ENCODE data around the gene GALNT8. TPM values are rescaled to one million over a fixed set of nuclear protein-coding genes. Genes with fewer than 3 reads are reported as not detected.
"Not testable (repeated sequence)": the region's sequence is repeated elsewhere in the genome, so short reads cannot be mapped to it uniquely, and the experiment has no call there.

GALNT8 gene
- total and polyA plus RNA-seq, 5 donors from 2014 or later = 2.0 to 7.3 (median 3.5) TPM

- Mint-ChIP-seq H3K36me3 (peaks cover 17% of the 10 kb centered on the region), H3K4me3 (no peak overlapping the region), H3K27me3 (peaks cover 12% of the 10 kb centered on the region), H3K27ac (no peak overlapping the region), H3K4me1 (no peaks in the 10 kb centered on the region), H3K9me3 (peaks cover 0 to 2% (median 0%) of the 10 kb centered on the region in 7 donors)
- Histone ChIP-seq H3K9me3 (ENCODE audit: control insufficient read depth in 2 of 2, low read length in 2 of 2) (no peaks in the 10 kb centered on the region), H3K27ac (ENCODE audit: insufficient read depth, low read length, poor library complexity, severe bottlenecking) (no peak overlapping the region), H3K4me1 (ENCODE audit: control insufficient read depth, insufficient read depth, low read length, poor library complexity, severe bottlenecking) (no peaks in the 10 kb centered on the region), H3K4me3 (ENCODE audit: low read depth, low read length) (no peak overlapping the region), H3K36me3 (ENCODE audit: control insufficient read depth, insufficient read depth, low read length) (no peaks in the 10 kb centered on the region), H3K27me3 (ENCODE audit: control insufficient read depth, insufficient read depth, low read length) (peaks cover 4% of the 10 kb centered on the region)
- DNase-seq (no peak), ATAC-seq (ENCODE audit: low read depth in 2 of 2) (no peak)
These were observed 16.5 kb upstream of the GALNT8 start for GRCh38 chr12:4703676-4704075.

GRCh38 chr12:4705824-4706223 lies 14.4 kb upstream of the GALNT8 start:
- no peak for ATAC-seq (ENCODE audit: low read depth in 2 of 2)
- H3K27ac ChIP-seq (ENCODE audit: insufficient read depth, low read length, poor library complexity, severe bottlenecking) = no peak overlapping the region
- H3K36me3 ChIP-seq (ENCODE audit: control insufficient read depth, insufficient read depth, low read length) = no peaks in the 10 kb centered on the region
- DNase-seq = no peak
- H3K4me1 ChIP-seq (ENCODE audit: control insufficient read depth, insufficient read depth, low read length, poor library complexity, severe bottlenecking) = no peaks in the 10 kb centered on the region
- no peaks in the 10 kb centered on the region for H3K4me1 Mint-ChIP-seq
- no peaks in the 10 kb centered on the region for H3K9me3 ChIP-seq (ENCODE audit: control insufficient read depth in 2 of 2, low read length in 2 of 2)
- H3K27me3 ChIP-seq (ENCODE audit: control insufficient read depth, insufficient read depth, low read length) = peaks cover 4% of the 10 kb centered on the region
- no peak overlapping the region for H3K4me3 ChIP-seq (ENCODE audit: low read depth, low read length)
- peaks cover 0 to 2% (median 0%) of the 10 kb centered on the region in 7 donors for H3K9me3 Mint-ChIP-seq
- H3K27ac Mint-ChIP-seq = no peak overlapping the region
- H3K27me3 Mint-ChIP-seq = peaks cover 12% of the 10 kb centered on the region
- H3K4me3 Mint-ChIP-seq = peak overlapping the region in 1 of 4 donors; percentile 21
- peaks cover 5% of the 10 kb centered on the region for H3K36me3 Mint-ChIP-seq

- Histone ChIP-seq H3K27ac (ENCODE audit: insufficient read depth, low read length, poor library complexity, severe bottlenecking) (no peak overlapping the region), H3K27me3 (ENCODE audit: control insufficient read depth, insufficient read depth, low read length) (peaks cover 4% of the 10 kb centered on the region), H3K9me3 (ENCODE audit: control insufficient read depth in 2 of 2, low read length in 2 of 2) (no peaks in the 10 kb centered on the region), H3K36me3 (ENCODE audit: control insufficient read depth, insufficient read depth, low read length) (no peaks in the 10 kb centered on the region), H3K4me3 (ENCODE audit: low read depth, low read length) (no peak overlapping the region), H3K4me1 (ENCODE audit: control insufficient read depth, insufficient read depth, low read length, poor library complexity, severe bottlenecking) (no peaks in the 10 kb centered on the region)
- no peak overlapping the region for H3K27ac Mint-ChIP-seq
- H3K4me1 Mint-ChIP-seq = peaks cover 0 to 4% (median 0%) of the 10 kb centered on the region in 4 donors
- H3K9me3 Mint-ChIP-seq = peaks cover 0 to 2% (median 0%) of the 10 kb centered on the region in 7 donors
- H3K36me3 Mint-ChIP-seq = peaks cover 3% of the 10 kb centered on the region
- DNase-seq (no peak), ATAC-seq (ENCODE audit: low read depth in 2 of 2) (no peak)
- no peak overlapping the region for H3K4me3 Mint-ChIP-seq
- H3K27me3 Mint-ChIP-seq = peaks cover 12% of the 10 kb centered on the region
These were observed 12.9 kb upstream of the GALNT8 start for GRCh38 chr12:4707306-4707705.

GRCh38 chr12:4710113-4710512 lies 10.1 kb upstream of the GALNT8 start:
- no peak overlapping the region for H3K4me3 Mint-ChIP-seq
- Histone ChIP-seq H3K9me3 (ENCODE audit: control insufficient read depth in 2 of 2, low read length in 2 of 2) (no peaks in the 10 kb centered on the region), H3K27ac (ENCODE audit: insufficient read depth, low read length, poor library complexity, severe bottlenecking) (no peak overlapping the region), H3K36me3 (ENCODE audit: control insufficient read depth, insufficient read depth, low read length) (no peaks in the 10 kb centered on the region), H3K4me1 (ENCODE audit: control insufficient read depth, insufficient read depth, low read length, poor library complexity, severe bottlenecking) (no peaks in the 10 kb centered on the region), H3K4me3 (ENCODE audit: low read depth, low read length) (no peak overlapping the region), H3K27me3 (ENCODE audit: control insufficient read depth, insufficient read depth, low read length) (peaks cover 4% of the 10 kb centered on the region)
- DNase-seq (no peak), ATAC-seq (ENCODE audit: low read depth in 2 of 2) (no peak)
- H3K4me1 Mint-ChIP-seq = peaks cover 0 to 4% (median 0%) of the 10 kb centered on the region in 4 donors
- peaks cover 0 to 2% (median 0%) of the 10 kb centered on the region in 7 donors for H3K9me3 Mint-ChIP-seq
- H3K27me3 Mint-ChIP-seq = peaks cover 12% of the 10 kb centered on the region
- no peaks in the 10 kb centered on the region for H3K36me3 Mint-ChIP-seq
- no peak overlapping the region for H3K27ac Mint-ChIP-seq

GRCh38 chr12:4714879-4715278 lies 5.3 kb upstream of the GALNT8 start:
- Mint-ChIP-seq H3K4me1 (peaks cover 0 to 4% (median 0%) of the 10 kb centered on the region in 4 donors), H3K9me3 (peaks cover 0 to 5% (median 0%) of the 10 kb centered on the region in 7 donors), H3K36me3 (no peaks in the 10 kb centered on the region), H3K4me3 (no peak overlapping the region), H3K27ac (no peak overlapping the region), H3K27me3 (peaks cover 15% of the 10 kb centered on the region)
- H3K4me3 ChIP-seq (ENCODE audit: low read depth, low read length) = no peak overlapping the region
- H3K27ac ChIP-seq (ENCODE audit: insufficient read depth, low read length, poor library complexity, severe bottlenecking) = no peak overlapping the region
- H3K27me3 ChIP-seq (ENCODE audit: control insufficient read depth, insufficient read depth, low read length) = no peaks in the 10 kb centered on the region
- no peaks in the 10 kb centered on the region for H3K36me3 ChIP-seq (ENCODE audit: control insufficient read depth, insufficient read depth, low read length)
- no peak for ATAC-seq (ENCODE audit: low read depth in 2 of 2)
- H3K9me3 ChIP-seq (ENCODE audit: control insufficient read depth in 2 of 2, low read length in 2 of 2) = no peaks in the 10 kb centered on the region
- no peak for DNase-seq
- no peaks in the 10 kb centered on the region for H3K4me1 ChIP-seq (ENCODE audit: control insufficient read depth, insufficient read depth, low read length, poor library complexity, severe bottlenecking)

- H3K27ac Mint-ChIP-seq = peak overlapping the region in 1 of 3 donors; percentile 27
These were observed 2.4 kb upstream of the GALNT8 start for GRCh38 chr12:4717806-4718205.

GRCh38 chr12:4720637-4720995 lies 416 bp downstream of the GALNT8 start:
- ATAC-seq (ENCODE audit: low read depth in 2 of 2) (no peak), DNase-seq (no peak)
- Mint-ChIP-seq H3K27ac (no peak overlapping the region), H3K4me3 (no peak overlapping the region), H3K27me3 (peaks cover 25% of the 10 kb centered on the region), H3K36me3 (no peaks in the 10 kb centered on the region), H3K4me1 (no peaks in the 10 kb centered on the region), H3K9me3 (peaks cover 0 to 5% (median 0%) of the 10 kb centered on the region in 7 donors)
- Histone ChIP-seq H3K36me3 (ENCODE audit: control insufficient read depth, insufficient read depth, low read length) (no peaks in the 10 kb centered on the region), H3K4me3 (ENCODE audit: low read depth, low read length) (no peak overlapping the region), H3K4me1 (ENCODE audit: control insufficient read depth, insufficient read depth, low read length, poor library complexity, severe bottlenecking) (no peaks in the 10 kb centered on the region), H3K27ac (ENCODE audit: insufficient read depth, low read length, poor library complexity, severe bottlenecking) (no peak overlapping the region), H3K9me3 (ENCODE audit: control insufficient read depth in 2 of 2, low read length in 2 of 2) (no peaks in the 10 kb centered on the region), H3K27me3 (ENCODE audit: control insufficient read depth, insufficient read depth, low read length) (peaks cover 6% of the 10 kb centered on the region)

More at GRCh38 chr12:4717806-4718205, 2.4 kb upstream of the GALNT8 start:
- Histone ChIP-seq H3K36me3 (ENCODE audit: control insufficient read depth, insufficient read depth, low read length) (no peaks in the 10 kb centered on the region), H3K9me3 (ENCODE audit: control insufficient read depth in 2 of 2, low read length in 2 of 2) (no peaks in the 10 kb centered on the region), H3K4me1 (ENCODE audit: control insufficient read depth, insufficient read depth, low read length, poor library complexity, severe bottlenecking) (no peaks in the 10 kb centered on the region), H3K4me3 (ENCODE audit: low read depth, low read length) (no peak overlapping the region), H3K27me3 (ENCODE audit: control insufficient read depth, insufficient read depth, low read length) (peaks cover 6% of the 10 kb centered on the region), H3K27ac (ENCODE audit: insufficient read depth, low read length, poor library complexity, severe bottlenecking) (no peak overlapping the region)
- no peaks in the 10 kb centered on the region for H3K36me3 Mint-ChIP-seq
- no peak overlapping the region for H3K4me3 Mint-ChIP-seq
- H3K27me3 Mint-ChIP-seq = peaks cover 25% of the 10 kb centered on the region
- peaks cover 0 to 5% (median 0%) of the 10 kb centered on the region in 7 donors for H3K9me3 Mint-ChIP-seq
- DNase-seq (no peak), ATAC-seq (ENCODE audit: low read depth in 2 of 2) (no peak)
- no peaks in the 10 kb centered on the region for H3K4me1 Mint-ChIP-seq

GRCh38 chr12:4721587-4721986 lies 1.4 kb downstream of the GALNT8 start:
- H3K27me3 Mint-ChIP-seq = peaks cover 26% of the 10 kb centered on the region
- not testable (repeated sequence) for ATAC-seq (ENCODE audit: low read depth in 2 of 2); H3K4me1 ChIP-seq (ENCODE audit: control insufficient read depth, insufficient read depth, low read length, poor library complexity, severe bottlenecking); H3K27ac Mint-ChIP-seq; H3K4me1 Mint-ChIP-seq; H3K36me3 Mint-ChIP-seq; H3K4me3 Mint-ChIP-seq; H3K27ac ChIP-seq (ENCODE audit: insufficient read depth, low read length, poor library complexity, severe bottlenecking); H3K9me3 ChIP-seq (ENCODE audit: control insufficient read depth in 2 of 2, low read length in 2 of 2); H3K9me3 Mint-ChIP-seq; H3K4me3 ChIP-seq (ENCODE audit: low read depth, low read length); H3K36me3 ChIP-seq (ENCODE audit: control insufficient read depth, insufficient read depth, low read length); DNase-seq; H3K27me3 ChIP-seq (ENCODE audit: control insufficient read depth, insufficient read depth, low read length)

All from CD4-positive, CD25-positive, alpha-beta regulatory T cell (primary cell).